Type B pancreatic cell (in vitro differentiated cells): ENCODE data around the gene OPRL1. TPM values are rescaled to one million over a fixed set of nuclear protein-coding genes. Genes with fewer than 3 reads are reported as not detected.

ENCODE experiments used
- DNase-seq: peaks from one replicate; pipeline ENCODE4 v3.0.0; 2021; ENCODE audit warnings: mixed read lengths; ENCODE audit not compliant: unreplicated experiment; ENCODE audit errors: extremely low spot score
- H3K27ac Mint-ChIP-seq: 2 replicates; pipeline ENCODE4 v1.8.0; 2021; ENCODE audit warnings: mild to moderate bottlenecking, mixed read lengths
- H3K27me3 Mint-ChIP-seq: 2 replicates; pipeline ENCODE4 v1.8.0; 2021; ENCODE audit warnings: mixed read lengths
- H3K36me3 Mint-ChIP-seq: 2 replicates; pipeline ENCODE4 v1.8.0; 2021; ENCODE audit warnings: mixed read lengths
- H3K4me1 Mint-ChIP-seq: one replicate; pipeline ENCODE4 v1.8.0; 2021; ENCODE audit warnings: mixed read lengths; ENCODE audit not compliant: unreplicated experiment
- H3K4me3 Mint-ChIP-seq: 2 replicates; pipeline ENCODE4 v1.8.0; 2021; ENCODE audit warnings: mild to moderate bottlenecking, mixed read lengths
- H3K9me3 Mint-ChIP-seq: 2 replicates; pipeline ENCODE4 v1.8.0; 2021; ENCODE audit warnings: mixed read lengths
- total RNA-seq: library from RNA; stranded (reverse); gene quantifications from 2 replicates; pipeline ENCODE4 v1.2.1, GENCODE V29; 2021; ENCODE audit warnings: low replicate concordance
- TF ChIP-seq, protein P1 (sequence below): fragments of 200-600 bp; sonication (generic); conservative IDR thresholded peaks from 2 replicates; pipeline ENCODE4 v1.5.0; 2021; ENCODE audit warnings: antibody characterized with exemption, mild to moderate bottlenecking

Gene OPRL1
- total RNA-seq, 1 donor from 2014 or later = 1.9 TPM

DNA sequence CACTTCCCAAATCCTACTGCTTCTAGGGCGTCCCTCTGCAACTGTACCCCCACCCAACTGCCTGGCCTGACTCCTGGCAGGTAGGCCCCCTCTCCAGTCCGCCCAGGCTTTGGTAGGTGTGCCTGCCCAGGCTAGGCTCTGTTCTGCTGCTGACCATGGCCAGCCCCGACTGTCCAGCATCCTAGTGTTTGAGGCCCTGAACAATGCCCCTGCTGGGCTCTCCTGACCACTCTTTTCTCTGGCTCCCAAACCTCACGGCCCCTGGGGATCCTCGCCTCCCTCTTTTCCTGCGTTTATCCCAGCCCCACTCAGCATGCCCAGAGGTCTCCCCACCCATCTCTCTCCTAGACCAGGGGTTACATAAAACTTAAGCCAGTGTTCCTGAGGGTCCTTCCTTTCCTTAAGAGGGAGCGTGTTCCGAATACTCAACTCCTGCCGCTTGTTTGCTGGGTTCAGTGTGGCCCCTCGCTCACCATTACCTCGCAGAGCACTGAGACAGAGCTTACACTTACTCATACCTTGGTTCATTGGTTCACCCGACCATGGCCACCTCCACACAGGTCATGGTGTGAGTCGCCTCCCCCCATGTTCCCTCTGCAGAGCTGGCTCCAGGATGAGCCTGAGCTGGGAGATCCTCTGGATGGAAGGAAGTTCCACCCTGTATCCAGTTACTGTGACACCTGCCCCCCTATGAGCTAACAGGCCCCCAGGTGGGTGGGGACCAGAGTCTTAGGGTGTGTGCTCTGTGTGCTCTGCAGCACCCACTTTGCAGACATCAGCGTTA lies 63.3 kb downstream of the OPRL1 start:
- no peak for DNase-seq
- Mint-ChIP-seq H3K27me3 (peaks cover 10% of the 10 kb centered on the region), H3K9me3 (peaks cover 7% of the 10 kb centered on the region), H3K4me3 (no peak overlapping the region), H3K36me3 (no peaks in the 10 kb centered on the region), H3K27ac (no peak overlapping the region), H3K4me1 (no peaks in the 10 kb centered on the region)
- TF ChIP-seq, protein P1, sequence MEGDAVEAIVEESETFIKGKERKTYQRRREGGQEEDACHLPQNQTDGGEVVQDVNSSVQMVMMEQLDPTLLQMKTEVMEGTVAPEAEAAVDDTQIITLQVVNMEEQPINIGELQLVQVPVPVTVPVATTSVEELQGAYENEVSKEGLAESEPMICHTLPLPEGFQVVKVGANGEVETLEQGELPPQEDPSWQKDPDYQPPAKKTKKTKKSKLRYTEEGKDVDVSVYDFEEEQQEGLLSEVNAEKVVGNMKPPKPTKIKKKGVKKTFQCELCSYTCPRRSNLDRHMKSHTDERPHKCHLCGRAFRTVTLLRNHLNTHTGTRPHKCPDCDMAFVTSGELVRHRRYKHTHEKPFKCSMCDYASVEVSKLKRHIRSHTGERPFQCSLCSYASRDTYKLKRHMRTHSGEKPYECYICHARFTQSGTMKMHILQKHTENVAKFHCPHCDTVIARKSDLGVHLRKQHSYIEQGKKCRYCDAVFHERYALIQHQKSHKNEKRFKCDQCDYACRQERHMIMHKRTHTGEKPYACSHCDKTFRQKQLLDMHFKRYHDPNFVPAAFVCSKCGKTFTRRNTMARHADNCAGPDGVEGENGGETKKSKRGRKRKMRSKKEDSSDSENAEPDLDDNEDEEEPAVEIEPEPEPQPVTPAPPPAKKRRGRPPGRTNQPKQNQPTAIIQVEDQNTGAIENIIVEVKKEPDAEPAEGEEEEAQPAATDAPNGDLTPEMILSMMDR = no peak

DNA sequence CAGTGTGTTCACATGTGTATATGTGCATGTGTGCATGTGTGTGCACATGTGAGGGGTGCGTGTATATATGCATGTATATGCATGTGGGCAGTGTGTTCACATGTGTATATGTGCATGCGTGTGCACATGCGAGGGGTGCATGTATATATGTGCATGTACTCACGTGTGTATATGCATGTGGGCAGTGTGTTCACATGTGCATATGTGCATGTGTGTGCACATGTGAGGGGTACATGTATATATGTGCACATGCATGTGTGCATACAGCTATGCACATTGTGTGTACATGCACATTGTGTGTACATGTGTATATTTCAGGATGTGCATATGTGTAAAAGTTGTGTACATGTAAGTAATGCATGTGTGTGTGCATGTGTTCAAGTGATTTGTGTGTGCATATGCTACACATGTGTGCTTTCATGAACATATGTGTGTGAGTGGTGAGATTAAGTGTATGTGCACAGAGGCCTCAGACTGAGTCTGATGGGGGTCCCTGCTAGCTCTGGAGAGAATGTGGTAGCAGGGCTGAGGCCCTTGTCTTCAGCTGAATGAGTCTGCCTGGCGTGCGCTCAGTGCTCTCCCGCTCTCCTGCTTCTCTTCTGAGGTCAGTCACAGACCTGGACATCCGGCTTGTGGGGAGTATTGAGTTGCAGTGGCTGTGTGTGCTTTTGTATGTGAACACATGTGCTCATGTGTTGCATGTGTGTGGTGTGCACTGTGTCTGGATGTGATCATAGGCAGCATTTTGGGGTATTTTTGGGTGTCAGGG lies 64.4 kb downstream of the OPRL1 start:
- no peak overlapping the region for H3K27ac Mint-ChIP-seq
- H3K9me3 Mint-ChIP-seq = peaks cover 7% of the 10 kb centered on the region
- TF ChIP-seq, protein P1 = no peak
- no peaks in the 10 kb centered on the region for H3K4me1 Mint-ChIP-seq
- peaks cover 10% of the 10 kb centered on the region for H3K27me3 Mint-ChIP-seq
- no peak overlapping the region for H3K4me3 Mint-ChIP-seq
- H3K36me3 Mint-ChIP-seq = no peaks in the 10 kb centered on the region
- DNase-seq = no peak

DNA sequence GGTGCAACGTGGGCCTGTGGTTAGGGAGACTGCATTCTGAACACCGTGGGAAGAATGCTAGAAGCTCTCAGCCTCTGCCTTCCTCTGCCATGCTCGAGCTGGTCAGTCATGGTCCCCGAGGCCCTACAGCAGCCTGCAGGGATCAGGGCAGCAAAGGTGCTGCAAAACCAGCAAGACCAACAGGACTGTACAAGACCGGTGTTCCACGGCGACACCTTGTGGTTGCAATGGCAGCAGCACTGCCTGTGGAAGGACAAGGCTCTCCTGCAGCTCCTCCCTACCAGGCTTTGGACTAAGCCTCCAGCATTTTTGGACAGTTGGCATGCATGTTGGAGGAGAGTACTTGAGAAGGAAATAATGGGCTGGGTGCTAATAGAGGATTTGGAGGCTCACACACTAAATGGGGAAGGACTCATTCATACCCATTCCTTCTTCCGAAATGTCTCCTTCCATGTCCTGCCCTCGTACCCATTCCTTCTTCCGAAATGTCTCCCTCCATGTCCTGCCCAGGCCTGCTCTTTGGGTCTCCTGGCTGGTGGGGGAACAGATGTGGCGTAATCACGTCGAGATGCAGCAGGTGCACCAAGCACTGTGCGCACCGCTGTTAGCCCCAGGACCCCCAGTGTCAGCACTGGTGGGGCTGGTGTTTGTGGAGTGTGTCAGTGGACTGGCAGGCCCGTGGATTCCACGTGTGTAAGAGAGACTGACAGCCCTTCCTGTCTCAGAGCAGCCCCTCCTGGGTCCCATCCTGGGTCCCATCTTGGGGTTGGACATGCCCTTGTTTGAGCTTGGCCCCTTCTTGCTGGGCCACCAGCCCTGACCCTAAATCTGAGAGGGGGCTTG lies 65.8 kb downstream of the OPRL1 start:
- Mint-ChIP-seq H3K4me1 (no peaks in the 10 kb centered on the region), H3K4me3 (no peak overlapping the region), H3K9me3 (peaks cover 7% of the 10 kb centered on the region), H3K36me3 (no peaks in the 10 kb centered on the region), H3K27me3 (peaks cover 13% of the 10 kb centered on the region), H3K27ac (no peak overlapping the region)
- DNase-seq = no peak
- TF ChIP-seq, protein P1 = peak; percentile 46

DNA sequence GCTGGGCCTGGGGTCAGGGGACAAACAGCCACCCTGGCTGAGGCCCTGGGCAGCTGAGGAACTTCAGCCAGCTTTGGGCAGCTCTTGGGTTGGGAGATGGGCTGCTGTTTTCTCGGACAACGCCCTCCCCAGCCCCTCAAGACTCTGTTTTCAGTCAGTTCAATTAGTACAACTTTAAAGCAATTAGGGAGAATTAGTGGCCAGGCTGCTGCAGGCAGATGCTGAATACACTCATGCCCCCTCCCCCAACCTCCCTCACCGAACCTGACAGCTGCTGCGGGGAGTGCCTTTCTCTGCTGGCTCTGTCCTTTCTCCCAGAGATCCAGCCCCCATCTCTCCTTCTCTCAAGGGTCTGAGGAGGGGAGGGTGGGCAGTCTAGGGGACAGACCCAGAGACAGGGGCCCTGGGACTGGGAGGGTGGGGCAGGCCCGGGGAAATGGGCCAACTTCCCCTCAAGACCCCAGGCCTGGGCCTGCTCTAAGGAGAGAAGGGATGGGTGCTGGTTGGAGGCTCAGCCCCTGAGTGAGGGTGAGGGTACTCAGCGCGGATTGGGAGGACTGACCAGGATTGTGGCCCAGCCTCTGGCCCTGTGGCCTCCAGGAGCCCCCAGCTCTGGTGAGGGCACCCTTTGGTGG lies 66.5 kb downstream of the OPRL1 start:
- TF ChIP-seq, protein P1 = no peak
- Mint-ChIP-seq H3K27me3 (peaks cover 13% of the 10 kb centered on the region), H3K4me1 (no peaks in the 10 kb centered on the region), H3K4me3 (no peak overlapping the region), H3K27ac (no peak overlapping the region), H3K9me3 (peaks cover 7% of the 10 kb centered on the region), H3K36me3 (no peaks in the 10 kb centered on the region)
- DNase-seq = no peak

DNA sequence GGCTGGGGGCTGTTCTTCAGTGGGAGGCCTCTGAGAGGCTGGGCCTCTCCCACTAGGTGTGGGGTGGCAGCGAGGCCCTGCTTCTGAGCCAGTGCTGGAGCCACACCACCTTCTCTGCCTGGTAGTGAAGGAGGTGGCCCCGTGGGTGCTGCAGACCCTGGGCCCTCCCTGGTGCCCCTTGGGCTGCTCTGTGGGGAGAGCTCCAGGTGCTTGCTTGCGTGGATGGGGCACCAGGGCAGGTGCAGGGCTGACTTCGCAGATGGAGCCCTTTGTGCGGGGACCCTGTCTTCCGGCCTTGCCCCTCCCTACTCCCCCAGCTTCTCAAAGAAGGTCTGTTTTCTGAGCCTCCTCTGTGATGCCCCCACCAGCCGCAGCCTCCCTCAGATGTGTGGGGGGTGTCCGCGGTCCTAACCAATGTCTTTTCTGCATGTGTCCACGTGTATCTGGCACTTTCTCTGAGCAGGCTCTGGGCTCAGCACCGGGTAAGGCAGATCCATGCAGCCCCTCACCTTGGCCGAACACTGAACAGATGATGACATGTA lies 67.1 kb downstream of the OPRL1 start:
- TF ChIP-seq, protein P1 = no peak
- peaks cover 7% of the 10 kb centered on the region for H3K9me3 Mint-ChIP-seq
- H3K27ac Mint-ChIP-seq = no peak overlapping the region
- peaks cover 3% of the 10 kb centered on the region for H3K4me1 Mint-ChIP-seq
- no peak overlapping the region for H3K4me3 Mint-ChIP-seq
- no peak for DNase-seq
- no peaks in the 10 kb centered on the region for H3K36me3 Mint-ChIP-seq
- H3K27me3 Mint-ChIP-seq = peaks cover 13% of the 10 kb centered on the region
